NT2/D1 (cell line): ENCODE measurements around the gene COBL.

Experiments
- SUZ12 ChIP-seq: IDR thresholded peaks from 2 replicates; pipeline ENCODE4 v1.6.1; 2011; ENCODE audit not compliant: insufficient read length, insufficient read depth; ENCODE audit errors: extremely low read depth
- YY1 ChIP-seq: IDR thresholded peaks from 2 replicates; pipeline ENCODE4 v1.6.1; 2011; ENCODE audit not compliant: insufficient read length, insufficient read depth
- ZNF274 ChIP-seq: IDR thresholded peaks from 2 replicates; pipeline ENCODE4 v1.6.1; 2011; ENCODE audit warnings: mild to moderate bottlenecking, low read depth, low read length

GRCh38 chr7:51152706-51153200 lies 163.9 kb downstream of the COBL start:
- TF ChIP-seq YY1 (no peak), ZNF274 (no peak), SUZ12 (no peak)
